ENCODE data around the gene MAP2. TPM values are rescaled to one million over a fixed set of nuclear protein-coding genes. Genes with fewer than 3 reads are reported as not detected.

MAP2 gene
- total and polyA plus RNA-seq, 2 donors from 2014 or later: 3.6 to 11.4 TPM

GRCh38 chr2:209637293-209637692 lies 213.4 kb downstream of the MAP2 start:
- DNase-seq (no peak), FAIRE-seq (no peak)
- Histone ChIP-seq H3K36me3 (ENCODE audit: control insufficient read depth in 2 of 3, insufficient read depth in 3 of 3, low read length in 3 of 3) (no peaks in the 10 kb centered on the region), H3K27me3 (ENCODE audit: control insufficient read depth, insufficient read depth, low read length) (no peaks in the 10 kb centered on the region), H3K27ac (ENCODE audit: low read depth in 2 of 2, low read length in 2 of 2) (no peak overlapping the region), H3K9me3 (ENCODE audit: control insufficient read depth in 2 of 3, insufficient read depth in 1 of 3, low read length in 3 of 3) (no peaks in the 10 kb centered on the region), H3K9ac (ENCODE audit: low read length in 3 of 3) (no peak overlapping the region), H3K4me1 (ENCODE audit: control insufficient read depth in 2 of 3, insufficient read depth in 2 of 3, low read depth in 1 of 3, low read length in 3 of 3) (no peaks in the 10 kb centered on the region), H3K4me3 (ENCODE audit: low read length in 3 of 3) (no peak overlapping the region)
- intact Hi-C loops (cut with DNase I): no loop called here
- TF ChIP-seq, protein P1, sequence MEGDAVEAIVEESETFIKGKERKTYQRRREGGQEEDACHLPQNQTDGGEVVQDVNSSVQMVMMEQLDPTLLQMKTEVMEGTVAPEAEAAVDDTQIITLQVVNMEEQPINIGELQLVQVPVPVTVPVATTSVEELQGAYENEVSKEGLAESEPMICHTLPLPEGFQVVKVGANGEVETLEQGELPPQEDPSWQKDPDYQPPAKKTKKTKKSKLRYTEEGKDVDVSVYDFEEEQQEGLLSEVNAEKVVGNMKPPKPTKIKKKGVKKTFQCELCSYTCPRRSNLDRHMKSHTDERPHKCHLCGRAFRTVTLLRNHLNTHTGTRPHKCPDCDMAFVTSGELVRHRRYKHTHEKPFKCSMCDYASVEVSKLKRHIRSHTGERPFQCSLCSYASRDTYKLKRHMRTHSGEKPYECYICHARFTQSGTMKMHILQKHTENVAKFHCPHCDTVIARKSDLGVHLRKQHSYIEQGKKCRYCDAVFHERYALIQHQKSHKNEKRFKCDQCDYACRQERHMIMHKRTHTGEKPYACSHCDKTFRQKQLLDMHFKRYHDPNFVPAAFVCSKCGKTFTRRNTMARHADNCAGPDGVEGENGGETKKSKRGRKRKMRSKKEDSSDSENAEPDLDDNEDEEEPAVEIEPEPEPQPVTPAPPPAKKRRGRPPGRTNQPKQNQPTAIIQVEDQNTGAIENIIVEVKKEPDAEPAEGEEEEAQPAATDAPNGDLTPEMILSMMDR (IDR thresholded peaks at IDR 0.05; ENCODE audit: borderline replicate concordance, extremely low read depth, insufficient read depth): no peak

DNA sequence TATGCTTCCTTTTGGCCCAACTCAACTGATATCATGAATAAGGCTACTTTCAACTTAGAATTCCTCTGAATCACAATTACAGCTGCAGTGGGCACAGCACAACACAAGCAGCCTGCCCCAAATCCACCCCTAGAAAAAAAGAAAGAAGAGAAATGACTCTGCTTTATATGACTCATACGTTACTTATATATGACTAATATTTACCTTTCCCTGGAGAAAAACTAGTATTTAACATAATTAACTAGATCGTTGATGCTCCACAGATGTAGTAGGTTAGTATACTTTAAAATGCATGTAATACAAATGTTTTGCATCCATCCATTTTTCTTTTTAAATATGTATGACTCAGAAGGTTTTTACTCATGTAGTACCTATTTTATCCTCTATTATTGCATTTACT lies 214.5 kb downstream of the MAP2 start:
- H3K9ac ChIP-seq (ENCODE audit: low read length in 3 of 3): no peak overlapping the region
- DNase-seq: no peak
- no peak overlapping the region for H3K27ac ChIP-seq (ENCODE audit: low read depth in 2 of 2, low read length in 2 of 2)
- no peaks in the 10 kb centered on the region for H3K4me1 ChIP-seq (ENCODE audit: control insufficient read depth in 2 of 3, insufficient read depth in 2 of 3, low read depth in 1 of 3, low read length in 3 of 3)
- no peak overlapping the region for H3K4me3 ChIP-seq (ENCODE audit: low read length in 3 of 3)
- intact Hi-C loops (cut with DNase I): no loop called here
- no peaks in the 10 kb centered on the region for H3K36me3 ChIP-seq (ENCODE audit: control insufficient read depth in 2 of 3, insufficient read depth in 3 of 3, low read length in 3 of 3)
- no peaks in the 10 kb centered on the region for H3K27me3 ChIP-seq (ENCODE audit: control insufficient read depth, insufficient read depth, low read length)
- TF ChIP-seq, protein P1 (IDR thresholded peaks at IDR 0.05; ENCODE audit: borderline replicate concordance, extremely low read depth, insufficient read depth): no peak
- H3K9me3 ChIP-seq (ENCODE audit: control insufficient read depth in 2 of 3, insufficient read depth in 1 of 3, low read length in 3 of 3): no peaks in the 10 kb centered on the region
- no peak for FAIRE-seq

GRCh38 chr2:209640358-209640757 lies 216.5 kb downstream of the MAP2 start:
- intact Hi-C loops (cut with DNase I): no loop called here
- H3K9ac ChIP-seq (ENCODE audit: low read length in 3 of 3): no peak overlapping the region
- no peaks in the 10 kb centered on the region for H3K9me3 ChIP-seq (ENCODE audit: control insufficient read depth in 2 of 3, insufficient read depth in 1 of 3, low read length in 3 of 3)
- H3K4me1 ChIP-seq (ENCODE audit: control insufficient read depth in 2 of 3, insufficient read depth in 2 of 3, low read depth in 1 of 3, low read length in 3 of 3): no peaks in the 10 kb centered on the region
- DNase-seq (no peak), FAIRE-seq (no peak)
- TF ChIP-seq, protein P1 (IDR thresholded peaks at IDR 0.05; ENCODE audit: borderline replicate concordance, extremely low read depth, insufficient read depth): no peak
- H3K4me3 ChIP-seq (ENCODE audit: low read length in 3 of 3): no peak overlapping the region
- H3K27ac ChIP-seq (ENCODE audit: low read depth in 2 of 2, low read length in 2 of 2): no peak overlapping the region
- H3K27me3 ChIP-seq (ENCODE audit: control insufficient read depth, insufficient read depth, low read length): no peaks in the 10 kb centered on the region
- H3K36me3 ChIP-seq (ENCODE audit: control insufficient read depth in 2 of 3, insufficient read depth in 3 of 3, low read length in 3 of 3): no peaks in the 10 kb centered on the region

- Histone ChIP-seq H3K27ac (ENCODE audit: low read depth in 2 of 2, low read length in 2 of 2) (no peak overlapping the region), H3K9me3 (ENCODE audit: control insufficient read depth in 2 of 3, insufficient read depth in 1 of 3, low read length in 3 of 3) (no peaks in the 10 kb centered on the region), H3K9ac (ENCODE audit: low read length in 3 of 3) (no peak overlapping the region), H3K4me1 (ENCODE audit: control insufficient read depth in 2 of 3, insufficient read depth in 2 of 3, low read depth in 1 of 3, low read length in 3 of 3) (no peaks in the 10 kb centered on the region), H3K4me3 (ENCODE audit: low read length in 3 of 3) (no peak overlapping the region), H3K27me3 (ENCODE audit: control insufficient read depth, insufficient read depth, low read length) (no peaks in the 10 kb centered on the region), H3K36me3 (ENCODE audit: control insufficient read depth in 2 of 3, insufficient read depth in 3 of 3, low read length in 3 of 3) (no peaks in the 10 kb centered on the region)
- FAIRE-seq (no peak), DNase-seq (no peak)
- TF ChIP-seq, protein P1 (IDR thresholded peaks at IDR 0.05; ENCODE audit: borderline replicate concordance, extremely low read depth, insufficient read depth): no peak
- intact Hi-C loops (cut with DNase I): no loop called here
These were observed 218.4 kb downstream of the MAP2 start for GRCh38 chr2:209642146-209642820.
